Right lobe of liver (tissue), 6 donors: ENCODE results near the gene NEURL1. TPM values are rescaled to one million over a fixed set of nuclear protein-coding genes. Genes with fewer than 3 reads are reported as not detected.
A peak's percentile ranks its signal among the peaks of the same experiment; 100 is the strongest.

Experiments
- ATAC-seq, 4 donors: fragments of 200-7000 bp; cut with Tn5 transposase; one replicate each; pipeline ENCODE4 v1.9.1; 2020; ENCODE audit warnings: mild to moderate bottlenecking in 4 of 4, moderate library complexity in 4 of 4
- DNase-seq, 3 donors: peaks; one replicate each; pipeline ENCODE4 v3.0.0-alpha.2; 2020
- H3K27ac ChIP-seq, 3 donors: fragments of 200-600 bp; one replicate each; pipeline ENCODE4 v1.8.0; 2022
- H3K27me3 ChIP-seq, 2 donors: fragments of 200-600 bp; one replicate each; pipeline ENCODE4 v1.8.0; 2022
- H3K36me3 ChIP-seq, 4 donors: fragments of 200-600 bp; sonication (generic) in 1 of 4; one replicate each; pipeline versions ENCODE4 v1.5.1 to v1.8.0; 2017 to 2022; ENCODE audit warnings: control low read depth in 1 of 4
- H3K4me1 ChIP-seq, 4 donors: fragments of 200-600 bp; sonication (generic) in 1 of 4; one replicate each; pipeline versions ENCODE4 v1.5.1 to v1.8.0; 2017 to 2022; ENCODE audit warnings: control low read depth in 1 of 4
- H3K4me3 ChIP-seq, 3 donors: fragments of 200-600 bp; one replicate each; pipeline ENCODE4 v1.8.0; 2022
- H3K9me3 ChIP-seq, 4 donors: fragments of 200-600 bp; sonication (generic) in 1 of 4; one replicate each; pipeline versions ENCODE4 v1.5.1 to v1.8.0; 2017 to 2022; ENCODE audit warnings: control low read depth in 1 of 4
- POLR2A ChIP-seq: fragments of 450-650 bp; IDR thresholded peaks from one replicate; pipeline ENCODE4 v1.6.1; 2017; ENCODE audit warnings: antibody characterized with exemption, mild to moderate bottlenecking
- WGBS: methylation state at CpG from one replicate; pipeline ENCODE4 v1.1.6; 2018; ENCODE audit warnings: low coverage, low lambda C conversion rate; ENCODE audit not compliant: insufficient coverage; ENCODE audit errors: missing lambda C conversion rate; 5-methylcytosine and 5-hydroxymethylcytosine counted together
- intact Hi-C, 2 donors: fragments of 100-400 bp; cut with DNase I; formaldehyde crosslinking; loops; one replicate each; pipeline versions ENCODE4 v1.11.2 to v1.14.1; 2022
- total RNA-seq, 6 experiments: library from RNA; depleted of rRNA in 2 of 6; stranded (reverse); fragments of >200 nt in 2 of 6; fragmentation: NEBNext Ultra II Directional in 3 of 6; extraction: Animal tissue kit (Norgen Biotek cat#: 25700) in 3 of 6; gene quantifications; one replicate each; pipeline versions ENCODE4 v1.1.0 to v1.2.4, GENCODE V29; 2016 to 2023
- TF ChIP-seq, protein P1 (sequence below), 4 donors: fragments of 200-600 bp in 3 of 4; fragments of 450-650 bp in 1 of 4; IDR thresholded peaks; one replicate each; pipeline versions ENCODE4 v1.5.1 to v1.8.0; 2016 to 2022; ENCODE audit warnings: antibody characterized with exemption in 4 of 4, mild to moderate bottlenecking in 2 of 4
- donor health status: DM: no; HTN: yes; CAD: no.
- donor health status: DM: no; HTN: no; CAD: no.
- donor health status: DM: no; HTN: no; CAD: no.
- donor health status: DM: no; HTN: yes; CAD: no.
- donor health status: DM: no; HTN: yes; CAD: no.

Gene NEURL1
- total RNA-seq, 6 experiments from 2014 or later, result 0.10 to 1.6 (median 0.83) TPM; not detected in 1

DNA sequence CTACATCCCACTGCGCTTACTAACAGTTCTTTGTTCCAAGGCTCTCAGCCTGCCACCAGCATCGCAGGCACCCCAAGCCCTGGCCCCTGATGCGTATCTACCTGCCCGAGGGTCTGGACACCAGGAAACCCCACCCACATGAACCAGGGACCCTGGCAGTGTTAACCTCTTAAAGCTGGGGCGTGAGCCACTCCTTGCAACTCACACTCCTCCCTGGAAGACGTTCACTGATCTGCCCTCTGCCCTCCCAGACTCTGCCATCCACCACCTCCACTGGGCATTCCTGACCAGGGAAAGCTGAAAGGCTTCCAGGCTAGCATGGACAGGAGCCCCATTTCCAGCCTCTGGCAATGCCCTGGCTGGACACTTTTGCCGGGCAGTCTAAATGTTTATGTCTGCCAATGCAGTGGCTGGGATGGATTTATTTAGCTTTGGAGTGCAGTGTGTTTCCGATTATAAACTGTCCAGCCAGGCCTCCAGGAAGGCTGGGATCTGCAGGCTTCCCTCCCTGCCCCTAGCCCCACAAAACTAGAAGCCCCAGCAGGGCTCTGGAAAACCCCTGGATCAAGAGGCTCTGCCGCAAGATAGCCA is 117.5 kb downstream of the NEURL1 start:
- Histone ChIP-seq H3K4me3 (no peak overlapping the region), H3K36me3 (peaks cover 0 to 29% (median 9%) of the 10 kb centered on the region in 4 donors), H3K9me3 (no peaks in the 10 kb centered on the region), H3K27ac (no peak overlapping the region), H3K27me3 (no peaks in the 10 kb centered on the region), H3K4me1 (peaks cover 0 to 1% (median under 1%) of the 10 kb centered on the region in 4 donors)
- TF ChIP-seq, protein P1, sequence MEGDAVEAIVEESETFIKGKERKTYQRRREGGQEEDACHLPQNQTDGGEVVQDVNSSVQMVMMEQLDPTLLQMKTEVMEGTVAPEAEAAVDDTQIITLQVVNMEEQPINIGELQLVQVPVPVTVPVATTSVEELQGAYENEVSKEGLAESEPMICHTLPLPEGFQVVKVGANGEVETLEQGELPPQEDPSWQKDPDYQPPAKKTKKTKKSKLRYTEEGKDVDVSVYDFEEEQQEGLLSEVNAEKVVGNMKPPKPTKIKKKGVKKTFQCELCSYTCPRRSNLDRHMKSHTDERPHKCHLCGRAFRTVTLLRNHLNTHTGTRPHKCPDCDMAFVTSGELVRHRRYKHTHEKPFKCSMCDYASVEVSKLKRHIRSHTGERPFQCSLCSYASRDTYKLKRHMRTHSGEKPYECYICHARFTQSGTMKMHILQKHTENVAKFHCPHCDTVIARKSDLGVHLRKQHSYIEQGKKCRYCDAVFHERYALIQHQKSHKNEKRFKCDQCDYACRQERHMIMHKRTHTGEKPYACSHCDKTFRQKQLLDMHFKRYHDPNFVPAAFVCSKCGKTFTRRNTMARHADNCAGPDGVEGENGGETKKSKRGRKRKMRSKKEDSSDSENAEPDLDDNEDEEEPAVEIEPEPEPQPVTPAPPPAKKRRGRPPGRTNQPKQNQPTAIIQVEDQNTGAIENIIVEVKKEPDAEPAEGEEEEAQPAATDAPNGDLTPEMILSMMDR (IDR thresholded peaks at IDR 0.05), result no peak
- no peak for TF ChIP-seq POLR2A
- ATAC-seq (no peak), DNase-seq (no peak)
- 67% methylated on average over 6 of the region's 9 CpGs for WGBS
- intact Hi-C loops, result no loop called here

DNA sequence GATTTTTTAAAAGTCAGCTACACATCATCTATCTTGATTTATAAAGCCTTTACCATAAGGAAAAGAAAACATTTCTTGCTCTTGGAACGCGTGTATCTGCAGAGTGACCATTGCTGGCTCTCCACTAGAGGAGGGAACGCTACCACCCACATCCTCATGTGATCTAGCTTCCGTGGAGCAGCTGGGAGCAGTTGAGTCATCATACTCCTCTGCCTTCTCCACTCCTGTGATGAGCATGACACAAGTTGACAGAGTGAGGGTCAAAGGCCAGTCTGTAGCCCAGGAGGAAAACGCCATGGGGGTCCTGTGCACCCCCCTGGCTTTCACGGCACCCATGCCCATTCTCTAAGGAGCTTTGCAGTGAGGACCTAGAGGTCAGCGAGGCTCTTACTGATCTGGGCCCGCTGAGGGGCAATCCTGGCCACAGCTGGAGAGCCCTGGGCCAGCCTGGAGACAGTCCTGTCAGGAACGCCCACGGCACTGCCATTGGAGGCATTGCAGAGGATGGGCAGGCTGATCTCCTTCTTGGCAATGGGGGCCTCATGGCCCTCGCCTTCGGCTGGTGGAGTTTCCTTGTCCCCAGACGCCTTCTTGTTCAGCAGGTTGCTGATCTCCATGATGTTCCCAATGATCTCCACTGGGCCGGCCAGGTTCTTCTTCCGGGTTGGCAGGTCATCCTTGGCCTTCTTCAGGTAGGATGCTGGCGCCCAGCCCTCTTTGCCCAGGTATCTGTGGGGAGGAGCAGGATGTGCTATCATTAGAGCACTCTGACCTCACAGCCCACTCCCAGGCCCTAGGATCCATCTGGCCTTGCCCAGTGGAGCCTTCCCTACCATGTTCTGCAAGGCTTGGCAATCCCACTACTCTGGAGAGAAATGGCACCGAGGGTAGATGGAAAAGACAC is 119.2 kb downstream of the NEURL1 start:
- intact Hi-C loops, result no loop called here
- peaks cover 0 to 29% (median 9%) of the 10 kb centered on the region in 4 donors for H3K36me3 ChIP-seq
- no peaks in the 10 kb centered on the region for H3K9me3 ChIP-seq
- ATAC-seq, result peak in 1 of 4 donors; percentile 26
- no peak overlapping the region for H3K4me3 ChIP-seq
- no peak overlapping the region for H3K27ac ChIP-seq
- 86% methylated on average over 8 of the region's 17 CpGs for WGBS
- TF ChIP-seq POLR2A, result no peak
- TF ChIP-seq, protein P1 (IDR thresholded peaks at IDR 0.05), result no peak
- H3K27me3 ChIP-seq, result no peaks in the 10 kb centered on the region
- H3K4me1 ChIP-seq, result peaks cover 0 to 18% (median 14%) of the 10 kb centered on the region in 4 donors
- no peak for DNase-seq

DNA sequence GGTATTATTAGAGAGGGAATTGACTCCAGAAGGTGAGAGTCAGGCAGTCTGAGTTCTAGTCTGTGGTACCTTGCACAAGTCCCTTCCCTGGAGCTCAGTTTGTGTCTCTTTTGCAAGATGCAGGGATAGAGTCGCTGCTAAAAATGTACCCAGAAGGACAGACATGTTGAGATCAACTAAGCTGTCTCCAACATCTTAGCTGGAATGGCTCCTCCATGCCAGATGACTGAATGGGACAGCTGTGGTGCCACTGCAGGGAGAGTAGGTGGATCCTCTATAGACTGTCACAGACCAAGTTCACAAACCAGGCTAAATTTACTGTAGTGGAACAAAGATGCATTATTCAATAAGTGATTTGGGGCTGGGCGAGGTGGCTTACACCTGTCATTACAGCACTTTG is 120.1 kb downstream of the NEURL1 start:
- H3K4me3 ChIP-seq, result no peak overlapping the region
- ATAC-seq, result no peak
- peaks cover 0 to 29% (median 9%) of the 10 kb centered on the region in 4 donors for H3K36me3 ChIP-seq
- H3K27ac ChIP-seq, result no peak overlapping the region
- intact Hi-C loops, result no loop called here
- no peaks in the 10 kb centered on the region for H3K27me3 ChIP-seq
- DNase-seq, result no peak
- WGBS, result 78% methylated on average over 1 of the region's 2 CpGs
- no peaks in the 10 kb centered on the region for H3K9me3 ChIP-seq
- TF ChIP-seq, protein P1 (IDR thresholded peaks at IDR 0.05), result no peak
- TF ChIP-seq POLR2A, result no peak
- H3K4me1 ChIP-seq, result peaks cover 0 to 27% (median 19%) of the 10 kb centered on the region in 4 donors

DNA sequence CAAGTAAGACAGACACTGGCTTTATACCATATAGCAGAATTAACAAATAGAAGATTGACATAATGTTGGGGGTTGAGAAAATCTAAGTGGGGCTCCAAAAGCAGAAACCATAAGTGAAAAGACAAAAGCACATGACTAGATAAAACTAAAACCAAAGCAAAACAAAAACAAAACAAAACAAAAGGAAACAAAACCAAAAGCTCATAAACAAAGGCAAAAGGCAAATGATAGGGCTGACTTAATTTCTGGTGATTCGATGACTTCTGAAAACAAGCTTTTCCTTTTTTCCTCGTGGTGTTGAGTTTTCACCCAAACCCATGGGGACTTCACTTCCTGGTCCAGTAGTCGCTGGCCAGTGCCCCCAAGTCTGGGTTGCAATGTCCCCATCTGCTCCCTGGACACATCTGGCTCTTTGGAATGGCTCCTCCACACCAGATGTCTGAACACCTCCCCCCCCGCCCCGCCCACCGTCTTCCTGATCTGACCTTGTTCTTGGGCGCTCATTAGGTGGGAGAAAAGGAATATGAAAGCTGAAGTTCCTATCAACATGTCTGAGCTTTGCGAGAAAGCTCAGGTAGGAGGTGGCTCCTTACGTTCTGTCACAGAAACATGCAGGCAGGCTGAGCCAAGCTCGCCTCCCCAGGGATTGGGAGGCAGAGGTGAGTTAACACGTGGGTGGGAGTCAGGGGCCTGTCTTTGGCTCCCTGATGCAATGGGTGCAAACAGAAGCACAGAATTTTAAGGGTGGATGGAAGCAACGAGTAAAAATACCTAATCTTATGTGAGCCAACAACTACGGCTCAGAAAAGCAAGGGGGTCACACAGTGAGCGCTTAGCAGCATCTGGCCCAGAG is 121.0 kb downstream of the NEURL1 start:
- Histone ChIP-seq H3K9me3 (no peaks in the 10 kb centered on the region), H3K27me3 (no peaks in the 10 kb centered on the region), H3K27ac (no peak overlapping the region), H3K4me3 (no peak overlapping the region), H3K4me1 (peaks cover 0 to 36% (median 23%) of the 10 kb centered on the region in 4 donors), H3K36me3 (peaks cover 0 to 29% (median 9%) of the 10 kb centered on the region in 4 donors)
- no peak for DNase-seq
- intact Hi-C loops, result no loop called here
- no peak for ATAC-seq
- TF ChIP-seq, protein P1 (IDR thresholded peaks at IDR 0.05), result no peak
- no peak for TF ChIP-seq POLR2A
- 69% methylated on average over 14 of the region's 14 CpGs for WGBS
